HG03457 (cell line): Measurements from ENCODE around the gene CHN1.

Experiments
- ATAC-seq: cut with Tn5 transposase; IDR thresholded peaks from one replicate; pipeline ENCODE4 v1.9.1; 2021; ENCODE audit warnings: moderate number of reproducible peaks; ENCODE audit not compliant: unreplicated experiment

CHN1 gene, protein sequence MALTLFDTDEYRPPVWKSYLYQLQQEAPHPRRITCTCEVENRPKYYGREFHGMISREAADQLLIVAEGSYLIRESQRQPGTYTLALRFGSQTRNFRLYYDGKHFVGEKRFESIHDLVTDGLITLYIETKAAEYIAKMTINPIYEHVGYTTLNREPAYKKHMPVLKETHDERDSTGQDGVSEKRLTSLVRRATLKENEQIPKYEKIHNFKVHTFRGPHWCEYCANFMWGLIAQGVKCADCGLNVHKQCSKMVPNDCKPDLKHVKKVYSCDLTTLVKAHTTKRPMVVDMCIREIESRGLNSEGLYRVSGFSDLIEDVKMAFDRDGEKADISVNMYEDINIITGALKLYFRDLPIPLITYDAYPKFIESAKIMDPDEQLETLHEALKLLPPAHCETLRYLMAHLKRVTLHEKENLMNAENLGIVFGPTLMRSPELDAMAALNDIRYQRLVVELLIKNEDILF

DNA sequence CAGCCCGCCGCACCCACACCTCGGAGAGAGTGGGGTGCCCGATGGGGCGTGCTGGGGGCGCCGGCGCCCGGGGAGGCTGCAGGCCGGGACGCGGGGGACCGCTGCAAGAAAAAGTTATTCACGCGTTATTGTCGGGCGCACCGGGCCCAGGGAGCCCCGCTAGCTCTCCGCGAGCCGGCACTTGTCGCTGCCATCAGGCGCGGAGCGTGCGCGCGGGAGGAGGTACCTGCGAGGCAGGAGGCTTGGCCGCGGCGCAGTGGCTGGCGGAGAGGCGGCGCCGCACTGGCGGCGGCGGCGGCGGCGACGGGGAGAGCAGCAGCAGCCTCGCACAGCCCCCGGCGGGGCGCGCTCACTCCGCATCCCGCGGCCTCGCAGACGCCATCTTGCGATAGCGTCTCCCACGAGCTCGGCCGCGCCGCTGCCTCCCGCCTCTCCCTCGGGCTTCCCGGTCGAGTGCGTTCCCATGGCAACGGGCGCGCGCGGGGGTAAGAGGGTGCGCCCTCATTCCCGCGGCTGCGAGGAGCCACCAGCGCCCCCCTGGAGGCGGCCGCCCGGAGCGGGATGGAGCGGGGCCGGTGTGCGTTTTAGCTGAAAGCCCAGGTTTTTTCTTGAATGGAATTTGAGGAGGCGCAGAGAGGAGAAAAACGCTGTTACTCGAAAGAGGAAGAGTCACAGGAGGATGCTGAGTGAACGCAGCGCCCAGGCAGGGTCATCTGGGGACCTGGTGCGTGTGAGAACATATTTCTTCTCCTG lies at the start of gene CHN1:
Gene CHN1 (minus strand): TSS at position 402 of the 753 bp plus-strand sequence. CDS start 469 bp downstream, outside the sequence.
- ATAC-seq, result no peak

DNA sequence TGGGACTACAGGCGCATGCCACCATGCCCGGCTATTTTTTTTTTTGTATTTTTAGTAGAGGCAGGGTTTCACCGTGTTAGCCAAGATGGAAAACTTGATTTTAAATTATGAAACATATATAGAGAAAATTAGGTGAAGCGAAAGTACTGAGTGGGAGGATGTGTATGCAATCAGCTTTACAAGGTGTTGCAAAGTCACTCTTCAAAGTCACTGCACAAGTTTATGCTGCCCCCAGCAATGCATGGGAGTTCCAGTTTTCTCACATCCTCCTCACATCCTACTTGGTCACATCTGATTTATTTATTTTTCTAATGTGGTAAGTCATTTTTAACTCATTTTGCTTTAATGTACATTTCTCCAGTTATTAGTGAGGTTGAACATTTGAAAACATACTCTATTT lies 49.2 kb upstream of the CHN1 start:
- no peak for ATAC-seq

DNA sequence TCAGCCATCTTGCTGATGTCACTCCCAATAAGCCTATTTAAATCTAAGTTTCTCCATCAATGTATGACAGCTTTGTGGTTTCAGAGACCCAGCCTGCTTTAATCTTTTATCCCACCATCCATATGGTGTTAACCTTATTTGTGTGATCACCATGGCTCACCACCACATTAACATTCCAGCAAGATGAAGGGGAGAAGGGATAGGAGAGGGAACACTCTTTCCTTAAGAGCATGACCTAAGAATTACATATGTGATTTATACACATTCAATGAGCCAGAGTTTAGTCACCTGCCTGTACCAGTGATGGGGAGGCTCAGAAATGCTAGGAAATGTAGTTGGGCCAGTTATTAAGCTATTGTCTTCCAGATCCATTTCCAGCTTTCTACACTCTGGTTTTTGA lies 44.5 kb upstream of the CHN1 start:
- ATAC-seq, result no peak

DNA sequence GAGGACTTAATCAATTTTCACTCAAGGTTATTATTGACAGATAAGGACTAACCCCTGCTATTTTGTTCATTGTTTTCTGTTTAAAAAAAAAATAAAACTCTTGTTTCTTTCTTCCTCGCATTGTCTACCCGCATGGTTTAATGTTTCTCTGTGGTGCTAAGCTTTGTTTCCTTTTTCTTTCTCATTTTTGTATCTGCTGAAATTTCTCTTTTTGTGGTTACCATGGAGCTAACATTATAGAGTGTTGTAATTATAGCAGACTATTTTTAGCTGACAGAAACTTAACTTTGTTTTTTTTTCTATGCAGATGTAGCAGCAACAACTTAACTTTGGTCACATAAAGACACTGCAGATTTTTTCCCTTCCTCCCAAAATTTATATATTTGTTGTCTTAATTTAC lies 43.1 kb upstream of the CHN1 start:
- no peak for ATAC-seq

DNA sequence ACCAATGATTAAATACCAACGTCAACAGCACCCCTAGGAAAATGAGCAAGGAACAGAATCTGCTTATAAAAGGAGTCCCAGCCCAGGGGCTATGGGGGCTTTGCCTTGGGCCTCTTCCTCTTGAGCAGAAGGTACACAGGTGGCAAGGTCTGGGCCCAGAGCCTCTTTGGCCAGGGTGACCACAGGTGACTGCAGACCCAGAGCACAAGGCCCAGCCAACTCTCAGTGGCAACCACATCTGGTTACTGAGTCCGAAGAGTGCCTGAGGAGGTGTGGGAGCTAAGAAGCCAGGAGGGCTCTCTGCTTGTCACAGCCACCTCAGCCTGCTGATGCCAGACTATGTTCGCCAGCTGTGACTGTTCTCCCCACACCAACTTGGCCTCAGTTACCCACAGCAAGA lies 34.3 kb upstream of the CHN1 start:
- ATAC-seq, result no peak

DNA sequence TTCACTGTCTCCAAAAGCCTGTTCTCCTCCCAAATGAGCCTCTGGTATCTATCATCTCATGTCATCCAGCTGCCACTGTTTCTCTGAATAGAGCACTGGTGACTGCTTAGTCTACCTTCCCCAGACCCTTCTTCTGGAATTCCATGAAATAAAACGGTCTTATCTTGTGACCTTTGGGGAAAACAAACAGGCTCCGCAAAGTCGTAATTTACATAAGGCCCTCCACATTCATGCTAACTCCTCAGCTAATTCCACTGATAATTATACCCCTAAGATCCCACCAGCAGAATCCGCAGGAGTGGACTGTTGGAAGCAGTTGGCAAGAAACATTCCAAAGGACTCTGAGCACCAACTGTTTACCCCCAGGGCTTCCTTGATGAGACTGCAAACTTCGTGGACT lies 33.9 kb upstream of the CHN1 start:
- no peak for ATAC-seq

DNA sequence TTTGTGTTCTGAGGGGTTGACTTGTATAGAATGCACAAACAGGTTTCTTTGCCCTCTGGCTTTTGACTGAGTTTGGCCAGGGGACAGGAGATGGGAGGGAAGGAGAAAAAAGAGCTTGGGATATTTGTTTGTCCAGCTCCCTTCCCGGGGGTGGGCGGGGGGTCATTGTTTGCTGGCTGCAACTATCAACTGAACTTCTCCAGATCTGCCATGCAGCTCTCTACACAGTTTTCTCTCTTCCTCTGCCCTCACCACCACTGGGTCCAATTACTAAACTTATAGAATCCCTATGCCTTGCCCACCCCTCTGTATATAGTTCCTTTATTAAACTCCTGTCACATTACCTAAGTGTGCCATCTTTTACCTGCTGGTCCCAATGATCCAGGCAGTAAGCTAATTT lies 32.8 kb upstream of the CHN1 start:
- ATAC-seq, result no peak

DNA sequence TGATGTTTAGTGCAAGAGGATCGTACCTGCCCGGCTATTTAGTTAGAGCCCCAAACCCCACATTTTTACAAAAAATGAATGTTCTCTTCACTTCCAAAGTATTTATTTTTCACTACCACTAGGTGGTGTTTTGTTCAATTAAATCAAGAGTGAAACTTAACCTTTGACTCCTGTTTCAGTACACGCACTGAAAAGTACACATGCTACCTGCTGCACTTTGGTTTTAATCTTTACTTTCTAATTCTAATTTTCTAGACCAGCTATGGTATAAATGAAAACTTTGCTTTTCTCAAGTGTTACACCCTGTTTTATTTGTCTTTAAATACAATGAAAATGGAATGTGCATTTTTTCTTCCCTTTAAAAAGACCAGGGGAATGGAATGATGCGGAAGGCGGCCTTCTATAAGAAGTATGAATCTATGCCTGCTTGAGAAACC lies 31.4 kb upstream of the CHN1 start:
- no peak for ATAC-seq

DNA sequence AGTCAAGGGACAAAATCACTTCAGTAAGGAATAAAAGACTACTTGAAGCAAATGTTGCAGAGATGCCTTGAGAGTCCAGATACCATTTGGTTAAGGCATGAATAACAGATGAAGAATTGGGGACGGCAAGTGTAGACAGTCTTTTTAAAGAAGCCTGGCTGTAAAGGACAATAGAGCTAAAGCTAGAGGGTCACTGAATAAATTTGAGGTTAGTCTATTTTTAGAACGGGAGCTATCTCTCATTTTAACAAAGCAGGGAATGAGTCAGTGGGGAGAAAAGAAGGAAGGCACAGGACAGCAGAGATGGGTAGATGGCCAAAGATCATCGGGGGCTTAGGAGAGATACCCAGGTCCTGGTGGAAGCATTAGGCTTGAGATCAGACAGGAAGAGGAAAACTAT lies 30.6 kb upstream of the CHN1 start:
- no peak for ATAC-seq

DNA sequence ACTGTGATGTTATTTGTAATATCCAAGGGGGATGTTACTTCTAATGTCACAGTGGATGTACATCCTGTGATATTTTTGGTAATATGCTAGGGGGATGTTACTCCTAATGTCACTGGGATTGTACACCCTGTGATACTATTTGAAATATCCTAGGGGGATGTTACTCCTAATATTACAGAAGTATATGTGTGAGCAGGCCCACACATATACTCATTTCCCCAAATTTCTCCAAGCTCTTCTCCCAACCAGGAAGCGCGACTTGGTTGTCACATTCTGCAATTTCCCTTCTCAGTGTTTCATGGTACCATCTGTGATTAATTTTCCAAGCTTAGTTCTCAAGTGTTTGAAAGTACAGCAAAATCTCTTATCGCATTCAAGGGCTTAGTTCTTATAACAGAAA lies 29.5 kb upstream of the CHN1 start:
- no peak for ATAC-seq

DNA sequence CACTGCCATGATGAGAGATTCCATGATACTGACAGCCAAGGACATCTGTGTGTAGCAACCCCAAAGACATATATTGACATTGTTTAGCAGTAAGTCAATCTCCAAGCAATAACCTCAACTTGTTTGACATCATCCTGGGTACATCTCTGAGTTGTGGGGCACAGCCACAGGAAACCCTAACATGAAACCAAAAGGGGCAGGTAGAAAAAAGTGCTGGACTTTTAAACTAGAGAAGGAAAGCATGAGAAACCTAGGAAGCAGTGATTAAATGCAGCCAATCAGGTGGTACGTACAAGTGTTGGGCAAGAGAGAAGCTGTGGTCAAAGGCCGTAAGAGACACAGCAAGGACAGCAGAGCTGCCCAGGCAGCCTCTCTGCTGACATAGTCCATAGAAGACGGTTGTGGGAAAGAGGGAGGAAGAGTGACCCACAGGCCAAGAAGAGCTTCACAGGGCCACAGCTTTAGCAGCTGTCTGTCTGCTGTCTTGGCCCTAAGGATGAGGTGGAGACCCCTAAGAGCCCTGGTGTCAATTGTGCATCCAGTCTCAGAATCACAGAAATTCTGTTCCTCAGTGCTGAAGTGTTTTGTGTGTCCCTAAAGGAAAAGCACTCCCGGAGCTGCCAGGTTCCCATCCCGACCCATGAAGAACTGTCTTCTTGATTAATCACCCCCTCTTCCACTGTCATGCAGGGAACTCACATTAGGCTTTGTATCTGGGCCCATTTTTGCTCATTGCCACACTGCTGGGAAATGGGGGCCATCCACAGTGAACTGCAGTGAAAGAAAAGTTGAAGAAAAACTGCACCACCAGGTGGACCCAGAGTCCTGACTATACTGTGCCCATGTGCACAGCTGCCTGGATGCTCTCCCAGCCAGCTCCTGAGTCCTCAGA lies 25.4 kb upstream of the CHN1 start:
- no peak for ATAC-seq

DNA sequence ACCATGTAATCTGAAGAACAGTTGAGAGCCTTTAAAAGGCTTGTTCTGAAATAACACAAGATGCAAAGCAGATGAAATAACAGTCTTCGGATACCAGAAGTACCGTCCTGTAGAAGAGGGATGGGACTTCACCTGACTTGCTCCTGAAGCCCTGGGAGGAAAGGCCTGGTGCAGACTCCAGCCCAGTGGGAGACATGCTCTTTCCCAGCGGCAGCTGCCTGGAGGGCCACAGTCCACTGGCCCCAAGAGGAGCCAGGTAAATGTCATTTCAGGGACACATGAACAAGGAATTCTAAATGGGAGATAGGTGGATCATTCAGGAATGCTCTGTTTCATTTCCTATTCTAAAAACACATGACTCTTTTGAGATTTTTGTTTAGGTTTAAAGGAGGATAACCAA lies 22.6 kb upstream of the CHN1 start:
- ATAC-seq, result no peak

DNA sequence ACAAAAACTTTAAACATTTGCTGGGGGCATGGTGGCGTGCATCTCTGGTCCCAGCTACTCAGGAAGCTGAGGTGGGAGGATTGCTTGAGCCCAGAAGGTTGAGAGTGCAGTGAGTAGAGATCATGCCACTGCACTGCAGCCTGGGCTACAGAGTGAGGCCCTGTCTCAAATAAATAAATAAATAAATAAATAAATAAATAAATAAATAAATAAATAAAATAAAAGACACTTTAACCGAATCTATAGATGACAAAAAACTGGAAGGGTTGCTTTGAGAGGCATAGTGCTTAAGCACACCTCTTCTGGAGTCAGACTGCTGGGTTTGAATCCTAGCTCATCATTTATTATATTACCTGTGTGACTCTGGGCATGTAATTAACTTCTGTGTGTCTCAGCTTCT lies 21.2 kb upstream of the CHN1 start:
- no peak for ATAC-seq

DNA sequence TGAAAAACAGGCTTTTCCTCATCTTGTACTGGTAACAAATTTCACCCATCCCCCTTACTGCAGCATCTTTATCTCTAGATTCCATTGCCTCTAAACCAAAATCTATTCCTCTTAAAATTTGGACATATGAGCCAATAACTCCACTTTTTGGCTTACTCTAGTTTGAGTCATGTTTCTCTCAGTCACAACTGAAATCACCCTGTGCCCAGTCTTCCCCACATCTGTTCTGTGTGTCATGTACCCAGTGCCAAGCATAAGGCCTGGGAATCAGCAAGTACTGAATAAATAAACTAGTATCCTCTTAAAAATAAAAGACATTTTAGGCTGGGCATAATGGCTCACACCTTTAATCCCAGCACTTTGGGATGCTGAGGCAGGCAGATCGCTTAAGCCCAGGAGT lies 20.8 kb upstream of the CHN1 start:
- ATAC-seq, result no peak

DNA sequence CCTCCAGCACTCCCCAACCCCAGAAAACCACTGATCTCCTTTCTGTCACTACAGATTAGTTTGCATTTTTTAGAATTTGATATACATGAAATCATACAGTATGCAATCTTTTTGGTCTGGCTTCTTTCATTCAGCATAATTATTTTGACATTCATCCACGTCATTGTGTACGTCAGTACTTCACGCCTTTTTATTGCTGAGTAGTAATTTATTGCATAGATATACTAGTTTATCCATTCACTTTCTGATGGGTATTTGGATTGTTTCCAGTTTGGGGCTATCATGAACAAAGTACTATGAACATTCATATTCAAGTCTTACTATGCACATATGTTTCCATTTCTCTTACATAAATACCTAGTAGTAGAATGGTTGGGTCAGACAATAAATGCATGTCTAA lies 20.1 kb upstream of the CHN1 start:
- ATAC-seq, result no peak

DNA sequence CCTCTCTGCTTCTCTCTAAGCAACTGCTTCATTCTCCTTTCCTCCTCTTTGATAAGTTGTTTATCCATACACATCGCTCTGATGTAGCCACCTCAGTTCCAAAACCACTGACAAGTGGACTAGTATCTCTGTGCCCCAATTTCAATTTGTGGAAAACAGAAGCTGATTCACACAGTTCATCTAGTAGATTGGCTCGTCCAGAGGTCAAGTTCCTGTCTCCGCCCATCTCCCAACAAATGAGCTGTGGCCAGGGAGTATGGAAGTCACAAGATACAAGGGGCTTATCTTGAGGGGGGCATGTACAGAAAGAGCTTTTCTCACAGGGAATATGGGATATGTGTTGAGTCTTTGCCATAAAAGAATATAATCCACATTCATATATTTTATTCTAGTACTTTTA lies 17.7 kb upstream of the CHN1 start:
- no peak for ATAC-seq

DNA sequence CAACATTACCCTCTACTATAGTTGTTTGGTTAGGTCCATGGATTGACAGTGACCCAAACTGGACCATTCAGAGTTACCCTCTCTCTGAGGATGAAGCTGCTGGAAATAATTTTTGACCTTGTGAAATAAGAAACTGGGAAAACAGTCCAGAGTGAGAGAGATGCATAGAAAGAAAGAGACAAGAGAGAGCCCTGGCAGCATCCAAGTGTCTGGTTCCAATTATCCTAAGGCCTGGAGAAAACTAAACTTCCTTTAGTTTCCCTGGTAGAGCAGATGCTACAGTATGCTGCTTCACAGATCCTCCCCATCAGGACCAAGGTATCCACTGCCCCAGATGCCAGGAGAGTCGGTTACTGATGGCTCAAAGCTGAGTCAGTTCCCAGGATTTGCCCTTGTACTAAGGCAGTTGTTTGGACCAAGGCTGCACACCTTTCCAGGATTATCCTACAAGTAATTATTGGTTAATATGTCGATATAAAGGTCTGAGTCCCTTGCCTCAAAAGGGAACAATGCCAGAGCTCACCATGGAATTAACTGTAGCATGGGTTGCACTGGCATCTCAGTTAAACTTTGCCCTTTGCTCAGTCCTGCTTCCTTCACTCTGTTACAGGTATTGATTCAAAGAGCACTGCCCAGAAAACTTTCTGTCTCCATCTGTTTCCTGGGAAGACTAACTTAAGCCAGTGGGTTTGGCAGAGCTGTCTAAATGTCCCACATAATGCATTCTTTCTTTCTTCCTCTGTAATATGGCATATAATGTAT lies 14.6 kb upstream of the CHN1 start:
- ATAC-seq, result no peak

DNA sequence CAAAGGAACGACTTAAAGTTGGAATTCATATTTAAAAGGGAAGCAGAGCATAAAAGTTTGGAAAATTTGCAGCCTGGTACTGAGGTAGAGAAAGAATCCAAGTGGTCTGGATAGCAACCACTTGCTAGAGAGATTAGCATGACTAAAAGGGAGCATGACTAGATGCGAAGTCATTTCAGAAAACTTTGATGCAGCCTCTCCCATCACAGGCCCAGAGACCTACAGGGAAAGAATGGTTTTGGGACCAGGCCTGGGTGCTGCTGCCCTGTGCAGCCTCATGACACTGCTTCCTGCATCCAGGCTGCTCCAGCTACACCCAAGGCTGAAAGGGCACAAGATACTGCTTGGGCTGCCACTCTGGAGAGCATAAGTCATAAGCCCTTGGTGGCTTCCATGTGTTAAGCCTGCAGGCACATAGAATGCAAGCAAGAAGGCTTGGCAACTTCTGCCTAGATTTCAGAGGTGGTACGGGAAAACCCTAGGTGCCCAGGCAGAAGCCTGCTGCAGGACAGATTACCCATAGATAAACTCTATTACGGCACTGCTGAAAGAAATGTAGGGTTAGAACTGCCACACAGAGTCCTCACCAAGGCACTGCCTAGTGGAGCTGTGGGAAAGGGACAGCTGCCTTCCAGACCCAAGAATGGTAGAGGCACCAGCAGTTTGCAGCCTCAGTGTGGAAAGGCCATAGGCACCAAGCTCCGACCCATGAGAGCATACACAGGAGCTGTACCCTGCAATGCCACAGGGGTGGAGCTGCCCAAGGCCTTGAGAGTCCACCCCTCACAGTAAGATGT lies 12.6 kb upstream of the CHN1 start:
- no peak for ATAC-seq

DNA sequence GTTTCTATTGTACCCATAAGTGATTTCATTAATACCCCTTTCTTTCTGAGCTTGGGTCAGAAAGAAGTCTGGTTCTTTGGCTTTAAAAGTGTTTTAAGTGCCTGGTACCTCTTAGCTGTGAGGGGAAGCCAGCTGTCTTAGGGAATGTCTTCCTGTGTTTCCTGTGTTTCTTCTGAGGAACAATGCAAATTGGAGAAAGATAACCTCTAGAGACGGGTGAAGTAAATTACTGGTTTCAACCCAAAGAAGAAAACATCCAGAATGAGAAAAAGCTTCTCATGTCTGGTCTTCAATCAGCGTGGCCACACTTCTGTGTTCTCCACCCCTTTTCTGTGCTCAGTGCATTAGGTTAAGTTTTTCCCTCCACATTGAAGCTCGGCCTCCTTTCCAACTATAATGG lies 10.2 kb upstream of the CHN1 start:
- ATAC-seq, result no peak

DNA sequence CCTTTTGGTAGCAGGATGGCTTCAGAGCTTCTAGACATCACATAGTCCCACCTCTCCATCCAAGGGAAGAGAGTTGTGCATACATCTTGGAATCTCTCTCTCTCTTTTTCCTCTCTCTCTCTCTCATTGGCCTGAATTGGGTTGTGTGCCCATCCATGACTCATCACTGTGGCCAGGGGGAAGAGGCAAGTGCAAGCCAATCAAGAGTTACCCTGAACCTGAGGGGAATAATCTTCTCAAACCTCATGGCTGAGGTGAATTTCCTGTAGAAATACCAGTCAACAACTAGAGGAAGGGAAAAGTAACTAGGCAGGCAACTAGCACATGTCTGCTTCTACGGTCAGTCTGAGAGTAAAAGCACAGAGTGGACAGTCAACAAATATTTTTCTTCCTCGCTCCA lies 7.3 kb upstream of the CHN1 start:
- no peak for ATAC-seq
